Measurements from ENCODE around the gene MAPKAPK3. TPM values are rescaled to one million over a fixed set of nuclear protein-coding genes. Genes with fewer than 3 reads are reported as not detected.
A peak's percentile ranks its signal among the peaks of the same experiment; 100 is the strongest.

MAPKAPK3 gene
- total RNA-seq, 1 experiment from 2014 or later = 40.1 TPM

DNA sequence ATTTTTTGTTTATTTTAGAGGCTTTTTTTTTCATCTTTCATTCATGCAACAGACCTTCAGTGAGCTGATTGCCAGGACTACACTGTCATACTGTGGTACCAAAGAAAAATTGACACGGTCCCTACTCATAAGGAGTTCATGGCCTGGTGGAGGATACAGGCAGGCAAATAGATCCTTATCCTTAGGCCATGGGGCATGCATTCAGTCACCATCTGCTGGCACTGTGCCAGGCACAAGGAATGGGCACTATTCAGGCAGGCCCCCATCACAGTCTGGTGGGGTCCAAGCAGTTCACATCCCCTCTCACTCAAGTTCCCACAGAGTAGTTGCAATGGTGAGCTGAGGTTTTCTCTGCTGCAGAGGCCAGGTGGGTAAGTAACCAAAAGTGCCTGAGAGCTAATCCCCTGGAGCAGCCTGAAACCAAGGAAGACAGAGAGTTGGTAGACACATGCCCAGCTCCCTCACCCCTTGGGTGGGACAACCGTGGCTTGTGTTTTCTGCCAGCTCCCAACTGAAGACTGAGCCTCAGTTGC is 22.6 kb upstream of the MAPKAPK3 start:
- no peaks in the 10 kb centered on the region for H3K4me1 ChIP-seq
- TF ChIP-seq, protein P1, sequence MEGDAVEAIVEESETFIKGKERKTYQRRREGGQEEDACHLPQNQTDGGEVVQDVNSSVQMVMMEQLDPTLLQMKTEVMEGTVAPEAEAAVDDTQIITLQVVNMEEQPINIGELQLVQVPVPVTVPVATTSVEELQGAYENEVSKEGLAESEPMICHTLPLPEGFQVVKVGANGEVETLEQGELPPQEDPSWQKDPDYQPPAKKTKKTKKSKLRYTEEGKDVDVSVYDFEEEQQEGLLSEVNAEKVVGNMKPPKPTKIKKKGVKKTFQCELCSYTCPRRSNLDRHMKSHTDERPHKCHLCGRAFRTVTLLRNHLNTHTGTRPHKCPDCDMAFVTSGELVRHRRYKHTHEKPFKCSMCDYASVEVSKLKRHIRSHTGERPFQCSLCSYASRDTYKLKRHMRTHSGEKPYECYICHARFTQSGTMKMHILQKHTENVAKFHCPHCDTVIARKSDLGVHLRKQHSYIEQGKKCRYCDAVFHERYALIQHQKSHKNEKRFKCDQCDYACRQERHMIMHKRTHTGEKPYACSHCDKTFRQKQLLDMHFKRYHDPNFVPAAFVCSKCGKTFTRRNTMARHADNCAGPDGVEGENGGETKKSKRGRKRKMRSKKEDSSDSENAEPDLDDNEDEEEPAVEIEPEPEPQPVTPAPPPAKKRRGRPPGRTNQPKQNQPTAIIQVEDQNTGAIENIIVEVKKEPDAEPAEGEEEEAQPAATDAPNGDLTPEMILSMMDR (IDR thresholded peaks at IDR 0.05; ENCODE audit: insufficient read depth in 1 of 2, low read depth in 1 of 2, low read length in 1 of 2, severe bottlenecking in 1 of 2, unreplicated experiment in 1 of 2) = no peak
- no peak overlapping the region for H3K4me3 Mint-ChIP-seq (ENCODE audit: unreplicated experiment)

DNA sequence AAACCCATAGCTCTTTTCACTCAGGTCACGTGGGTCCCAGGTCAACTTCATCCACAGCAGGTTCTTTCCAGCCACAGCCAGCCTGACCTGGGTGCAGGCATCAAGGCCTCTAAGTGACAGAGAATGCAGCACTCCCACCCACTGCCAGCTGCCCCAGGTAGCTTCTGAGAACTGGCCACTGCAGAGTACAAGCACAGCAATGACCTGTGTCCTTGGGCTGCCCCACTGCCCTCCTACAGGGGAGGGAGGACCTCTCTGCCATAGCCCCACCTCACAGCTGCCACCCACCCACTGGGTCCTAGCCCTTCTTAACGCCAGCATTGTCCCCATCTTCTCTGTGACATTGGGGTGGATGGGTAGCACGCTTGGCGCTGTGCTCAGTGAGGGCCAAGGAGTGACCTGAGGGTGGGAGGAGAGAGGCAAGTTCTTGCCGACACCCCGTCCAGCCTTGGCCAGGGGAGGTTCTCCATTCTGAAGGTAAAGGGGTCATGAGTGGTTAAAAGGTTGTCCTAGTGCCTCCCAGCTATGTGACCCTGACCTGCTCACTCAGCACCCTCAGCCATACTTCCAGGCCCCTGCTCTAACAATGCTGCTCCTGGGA is 17.7 kb upstream of the MAPKAPK3 start:
- Mint-ChIP-seq H3K4me3 (ENCODE audit: unreplicated experiment) (no peak overlapping the region), H3K36me3 (ENCODE audit: insufficient read depth, unreplicated experiment) (peaks cover 4% of the 10 kb centered on the region), H3K4me1 (ENCODE audit: low read depth, unreplicated experiment) (peaks cover 20% of the 10 kb centered on the region), H3K27ac (ENCODE audit: unreplicated experiment) (peak overlapping the region; percentile 98), H3K9me3 (ENCODE audit: unreplicated experiment) (no peaks in the 10 kb centered on the region), H3K27me3 (ENCODE audit: insufficient read depth, unreplicated experiment) (no peaks in the 10 kb centered on the region)
- Histone ChIP-seq H3K27me3 (replicated peaks; ENCODE audit: control insufficient read depth, insufficient read depth, low read length) (no peaks in the 10 kb centered on the region), H3K36me3 (ENCODE audit: control insufficient read depth, insufficient read depth, low read length) (no peaks in the 10 kb centered on the region), H3K4me3 (ENCODE audit: low read depth, low read length) (no peak overlapping the region), H3K9me3 (no peaks in the 10 kb centered on the region), H3K4me1 (peaks cover 37% of the 10 kb centered on the region)
- no peak for DNase-seq
- intact Hi-C loops (cut with micrococcal nuclease; ENCODE audit: unreplicated experiment) = no loop called here
- BruUV-seq (replicated peaks) = no TSS peak
- ChIA-PET POLR2A (no interaction called here), CTCF (no interaction called here)
- TF ChIP-seq, protein P1 (IDR thresholded peaks at IDR 0.05; ENCODE audit: insufficient read depth in 1 of 2, low read depth in 1 of 2, low read length in 1 of 2, severe bottlenecking in 1 of 2, unreplicated experiment in 1 of 2) = no peak

More for the DNA sequence above, 22.6 kb upstream of the MAPKAPK3 start:
- H3K9me3 ChIP-seq = no peaks in the 10 kb centered on the region
- BruUV-seq (replicated peaks) = no TSS peak
- Mint-ChIP-seq H3K4me1 (ENCODE audit: low read depth, unreplicated experiment) (no peaks in the 10 kb centered on the region), H3K9me3 (ENCODE audit: unreplicated experiment) (no peaks in the 10 kb centered on the region), H3K27ac (ENCODE audit: unreplicated experiment) (no peak overlapping the region), H3K27me3 (ENCODE audit: insufficient read depth, unreplicated experiment) (no peaks in the 10 kb centered on the region), H3K36me3 (ENCODE audit: insufficient read depth, unreplicated experiment) (no peaks in the 10 kb centered on the region)
- DNase-seq = no peak
- intact Hi-C loops (cut with micrococcal nuclease; ENCODE audit: unreplicated experiment) = no loop called here
- no peaks in the 10 kb centered on the region for H3K36me3 ChIP-seq (ENCODE audit: control insufficient read depth, insufficient read depth, low read length)
- no peak overlapping the region for H3K4me3 ChIP-seq (ENCODE audit: low read depth, low read length)
- H3K27me3 ChIP-seq (replicated peaks; ENCODE audit: control insufficient read depth, insufficient read depth, low read length) = no peaks in the 10 kb centered on the region
- POLR2A ChIA-PET = no interaction called here
- CTCF ChIA-PET = no interaction called here

DNA sequence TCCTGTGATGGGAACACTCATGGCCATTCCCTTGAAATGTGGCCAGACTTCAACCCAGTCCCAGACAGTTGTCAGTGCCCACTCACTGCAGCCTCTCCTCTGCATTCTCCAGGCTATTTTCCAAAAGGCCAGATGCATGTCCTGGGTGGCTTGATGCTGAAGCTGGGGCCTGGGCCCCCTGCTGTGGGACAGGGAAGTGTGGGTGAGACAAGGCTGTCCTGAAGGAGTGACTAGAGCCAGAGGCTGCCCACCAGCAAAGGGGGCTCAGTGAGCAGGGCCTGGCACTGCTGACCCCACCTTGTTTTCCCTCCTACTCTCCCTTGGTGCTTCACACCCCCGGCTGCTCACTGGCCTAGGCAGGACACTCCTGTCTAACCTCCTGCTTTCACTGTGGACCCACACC is 17.2 kb upstream of the MAPKAPK3 start:
- no peak overlapping the region for H3K4me3 Mint-ChIP-seq (ENCODE audit: unreplicated experiment)
- Histone ChIP-seq H3K9me3 (no peaks in the 10 kb centered on the region), H3K4me3 (ENCODE audit: low read depth, low read length) (no peak overlapping the region), H3K27me3 (replicated peaks; ENCODE audit: control insufficient read depth, insufficient read depth, low read length) (no peaks in the 10 kb centered on the region), H3K4me1 (peaks cover 37% of the 10 kb centered on the region), H3K36me3 (ENCODE audit: control insufficient read depth, insufficient read depth, low read length) (no peaks in the 10 kb centered on the region)
- no TSS peak for BruUV-seq (replicated peaks)
- intact Hi-C loops (cut with micrococcal nuclease; ENCODE audit: unreplicated experiment) = loop anchor here (2.0 kb wide), 1 partner anchor 15 kb away; no protein-coding TSS in a partner anchor
- no peak for DNase-seq
- ChIA-PET CTCF (no interaction called here), POLR2A (no interaction called here)
- H3K36me3 Mint-ChIP-seq (ENCODE audit: insufficient read depth, unreplicated experiment) = peaks cover 4% of the 10 kb centered on the region
- H3K27me3 Mint-ChIP-seq (ENCODE audit: insufficient read depth, unreplicated experiment) = no peaks in the 10 kb centered on the region
- peak overlapping the region; percentile 98 for H3K27ac Mint-ChIP-seq (ENCODE audit: unreplicated experiment)
- H3K4me1 Mint-ChIP-seq (ENCODE audit: low read depth, unreplicated experiment) = peaks cover 20% of the 10 kb centered on the region
- H3K9me3 Mint-ChIP-seq (ENCODE audit: unreplicated experiment) = no peaks in the 10 kb centered on the region
- TF ChIP-seq, protein P1 (IDR thresholded peaks at IDR 0.05; ENCODE audit: insufficient read depth in 1 of 2, low read depth in 1 of 2, low read length in 1 of 2, severe bottlenecking in 1 of 2, unreplicated experiment in 1 of 2) = no peak

Data from Caco-2 (cell line).